ENCODE results near the gene CCBE1.

CCBE1 gene

DNA sequence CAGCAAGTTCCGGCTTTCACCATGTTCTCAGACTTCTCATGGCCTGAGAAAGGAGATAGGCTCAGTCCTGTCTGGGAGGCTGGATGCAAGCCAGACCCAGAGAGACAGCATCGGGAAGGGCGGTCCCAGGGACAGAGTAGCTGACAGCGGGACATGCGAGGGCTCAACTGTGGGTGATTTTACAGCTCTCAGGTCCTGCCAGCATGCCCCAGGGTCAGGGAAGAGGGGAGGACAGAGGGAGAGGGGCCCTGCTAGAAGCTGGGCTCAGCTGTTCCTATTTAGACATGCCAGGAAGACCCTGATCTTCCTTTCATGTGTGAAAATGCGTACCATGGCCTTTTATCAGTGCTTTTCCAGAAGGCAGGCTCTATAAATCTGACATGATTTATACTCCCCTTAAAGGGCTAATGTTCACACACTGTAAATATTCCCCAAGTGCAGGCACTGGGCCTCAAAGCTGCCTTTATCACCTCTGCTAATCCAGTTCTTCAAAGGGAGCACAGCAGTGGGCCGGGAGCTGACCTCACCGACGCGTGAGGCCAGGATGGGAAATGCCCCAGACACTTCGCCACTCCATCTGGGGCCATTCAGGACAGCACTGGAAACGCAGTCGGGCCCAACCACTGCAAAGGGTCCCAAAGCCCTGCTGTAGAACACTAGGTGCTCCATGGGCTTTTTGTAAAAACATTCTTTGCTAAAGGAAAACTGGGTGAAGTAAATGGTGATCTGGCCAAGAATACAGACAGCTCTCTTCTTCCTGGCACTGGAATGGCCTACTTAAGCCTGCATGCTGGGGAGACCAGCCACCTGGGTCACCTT, 242.1 kb downstream of the CCBE1 start:
- DNase-seq (ENCODE audit: low spot score), result no peak

DNA sequence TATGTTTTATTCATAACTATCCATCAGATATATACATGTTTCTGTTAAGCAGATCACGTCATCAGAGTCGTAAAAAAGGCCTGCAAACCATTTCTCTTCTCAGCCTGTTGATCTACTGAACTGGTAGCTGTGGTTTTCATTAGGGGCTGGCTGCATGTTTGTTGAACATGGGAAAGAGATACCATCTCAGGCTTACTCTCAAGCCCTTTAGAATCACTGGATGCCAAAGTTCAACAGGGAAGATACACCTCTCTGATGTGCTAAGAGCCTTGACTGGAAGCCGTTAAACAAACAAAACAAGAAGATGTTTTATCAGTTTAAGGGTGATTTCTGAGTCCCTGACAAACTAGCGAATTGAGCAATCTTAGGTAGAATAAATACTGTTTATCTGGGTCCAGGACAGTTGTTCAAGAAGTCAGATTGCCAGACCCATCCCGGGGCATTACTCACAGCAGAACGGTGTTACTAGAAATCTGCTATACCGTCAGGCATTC, 243.7 kb downstream of the CCBE1 start:
- DNase-seq (ENCODE audit: low spot score), result no peak

DNA sequence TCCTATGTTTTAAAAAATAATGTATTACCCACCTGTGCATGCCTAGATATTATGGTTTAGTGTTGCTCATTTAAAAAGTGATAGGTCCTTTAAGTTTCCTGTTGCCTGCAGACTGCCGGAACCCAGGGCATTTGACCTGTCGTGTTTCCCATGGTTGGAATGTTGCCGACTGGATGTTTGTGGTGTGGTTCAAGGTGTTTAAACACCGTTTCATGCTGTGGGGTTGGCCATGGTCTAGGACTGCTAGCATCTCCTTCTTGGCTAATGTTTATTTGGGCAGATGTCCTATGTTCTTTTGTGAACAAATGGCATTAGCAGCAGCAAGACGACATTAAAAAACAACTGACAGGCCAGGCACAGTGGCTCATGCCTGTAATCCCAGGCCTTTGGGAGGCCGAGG, 245.3 kb downstream of the CCBE1 start:
- no peak for DNase-seq (ENCODE audit: low spot score)

DNA sequence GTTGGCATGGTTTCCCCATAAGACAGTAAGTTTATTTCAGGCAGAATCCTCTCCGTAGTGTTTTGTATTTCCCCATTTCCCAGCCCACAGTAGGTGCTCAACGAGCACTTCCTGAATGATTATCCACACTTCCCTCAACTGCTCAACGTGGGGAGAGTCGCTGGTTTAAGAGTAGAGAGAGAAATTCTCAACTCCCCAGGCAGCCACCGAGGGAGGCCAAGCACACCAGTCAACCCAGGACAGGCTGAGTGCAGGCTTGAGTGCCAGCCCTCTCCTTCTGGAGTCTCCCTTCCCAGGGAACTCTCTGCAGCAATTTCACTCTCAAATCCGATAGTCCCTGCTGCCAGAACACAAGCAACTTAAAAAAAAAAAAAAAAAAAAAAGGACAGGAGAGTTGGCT, 246.2 kb downstream of the CCBE1 start:
- no peak for DNase-seq (ENCODE audit: low spot score)

DNA sequence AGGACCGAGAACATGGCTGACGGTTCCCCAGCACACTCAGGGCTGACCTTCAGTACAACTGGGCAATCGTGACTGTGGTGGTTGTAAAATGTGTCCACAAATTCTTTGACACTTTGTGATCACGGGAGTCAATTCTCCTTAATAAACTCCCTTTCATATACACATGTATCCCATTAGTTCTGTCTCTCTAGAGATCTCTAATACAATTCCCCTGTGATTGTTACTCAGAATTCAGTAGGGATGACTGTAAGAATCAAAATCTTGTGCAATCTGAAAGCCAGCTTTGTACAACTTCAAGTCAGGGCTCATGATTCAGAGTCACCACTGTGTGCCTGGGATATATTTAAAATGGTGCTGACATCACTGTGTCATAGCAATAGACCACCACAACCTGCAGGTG, 248.7 kb downstream of the CCBE1 start:
- DNase-seq (ENCODE audit: low spot score), result no peak

DNA sequence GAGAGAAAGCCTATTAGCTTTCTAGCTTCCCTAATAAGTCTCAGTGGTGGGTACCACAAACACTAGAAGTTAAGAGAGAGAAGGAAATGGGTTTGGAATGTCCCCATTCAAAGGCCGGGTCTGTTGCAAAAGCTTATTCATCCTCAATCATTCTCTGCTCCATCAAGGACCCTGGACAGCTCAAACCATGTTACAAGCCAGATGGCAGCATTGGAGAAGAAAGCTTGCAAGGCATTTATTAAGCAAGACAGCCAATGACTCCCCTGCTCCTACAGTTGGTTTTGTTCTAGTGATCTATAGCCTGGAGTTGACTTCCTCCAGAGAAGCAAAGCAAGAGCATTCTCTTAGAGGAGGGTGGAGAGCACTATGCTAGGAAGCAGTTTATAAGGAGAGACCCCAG, 251.2 kb downstream of the CCBE1 start:
- DNase-seq (ENCODE audit: low spot score), result no peak

DNA sequence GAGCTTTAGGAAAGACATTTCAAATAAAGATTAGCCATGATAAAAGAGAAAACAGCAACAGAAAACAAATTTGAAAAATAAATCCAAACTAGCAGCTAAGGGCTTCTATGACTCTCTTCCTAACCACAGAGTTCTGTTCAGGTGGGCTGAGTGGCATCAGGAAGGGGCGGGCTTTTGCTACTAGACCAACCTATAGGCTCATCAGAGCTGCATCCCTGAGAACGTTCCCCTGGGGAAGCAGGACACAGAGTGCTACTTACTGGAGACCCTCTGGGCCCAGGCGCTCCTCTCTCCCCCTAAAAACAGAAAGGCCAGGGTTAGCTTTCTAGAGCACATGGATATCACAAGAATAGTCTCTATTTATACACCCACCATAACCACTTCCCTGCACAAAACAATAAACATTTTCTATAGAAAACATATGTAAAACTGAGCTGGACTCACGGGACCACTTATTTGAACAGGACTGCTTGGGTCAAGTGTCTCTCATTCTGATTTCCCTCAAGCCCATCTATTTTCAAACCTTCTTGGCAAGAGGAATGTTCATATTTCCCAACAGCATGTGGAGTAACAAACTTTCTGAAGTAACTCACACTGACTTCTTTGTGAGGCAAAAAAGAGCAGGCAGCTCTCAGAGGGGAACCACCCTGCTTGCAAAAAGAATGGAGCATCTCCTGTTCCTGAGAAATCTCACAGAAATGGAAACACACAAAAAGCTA, 259.2 kb downstream of the CCBE1 start:
- DNase-seq (ENCODE audit: low spot score), result no peak

DNA sequence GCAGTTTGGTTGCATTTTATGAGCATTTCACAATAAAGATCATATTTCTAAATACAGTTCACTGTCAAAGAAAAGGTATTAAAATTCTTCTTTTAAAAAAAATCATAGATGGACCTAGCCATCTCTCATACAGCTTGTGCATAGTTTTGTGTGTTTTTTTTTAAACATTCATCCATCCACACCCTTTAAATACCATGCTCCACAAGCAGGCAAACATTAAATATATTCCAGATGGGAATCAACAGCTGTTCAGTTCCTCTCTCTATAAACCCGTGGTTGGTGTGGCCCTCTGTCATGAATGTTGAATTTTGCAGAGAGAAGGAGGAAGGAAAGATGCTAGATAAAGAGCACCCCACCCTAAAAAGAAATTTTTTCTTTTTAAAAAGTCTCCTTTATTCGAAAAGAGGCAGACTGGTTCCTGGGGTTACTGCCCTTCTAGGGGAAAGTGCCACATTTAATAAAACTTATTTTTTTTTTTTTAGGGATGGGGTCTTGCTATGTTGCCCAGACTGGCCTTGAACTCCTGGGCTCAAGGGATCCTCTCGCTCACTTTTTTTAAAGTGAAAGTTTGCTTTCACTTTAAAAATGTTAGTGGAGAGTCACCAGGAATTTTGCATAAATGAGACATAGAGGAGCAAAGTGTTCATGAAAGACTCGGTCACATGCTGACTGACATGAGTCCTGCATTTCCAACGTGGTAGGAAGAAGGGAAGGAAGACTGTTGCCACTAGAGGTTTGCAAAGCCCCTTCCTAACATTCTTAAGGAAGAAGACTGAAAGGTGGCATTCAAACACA, 264.2 kb downstream of the CCBE1 start:
- DNase-seq (ENCODE audit: low spot score), result no peak

DNA sequence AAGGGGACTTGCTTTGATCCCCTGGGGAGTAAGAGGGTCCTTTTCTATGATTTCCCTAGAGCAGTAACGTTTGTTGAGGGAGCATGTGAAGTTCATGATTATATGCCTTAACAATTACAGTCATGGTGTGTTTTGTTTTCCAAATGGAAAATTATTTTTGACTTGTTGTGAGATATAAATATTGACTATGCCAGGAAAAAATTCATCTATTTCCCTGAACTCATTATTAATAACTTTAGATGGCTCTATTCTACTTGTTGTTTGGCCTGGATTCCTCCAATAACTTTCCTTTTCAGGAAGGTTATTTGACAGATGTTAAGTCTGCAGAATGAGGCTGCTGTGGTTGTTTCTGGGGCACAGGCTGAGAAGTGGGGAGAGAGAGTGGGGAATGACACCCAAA, 266.1 kb downstream of the CCBE1 start:
- DNase-seq (ENCODE audit: low spot score), result no peak

DNA sequence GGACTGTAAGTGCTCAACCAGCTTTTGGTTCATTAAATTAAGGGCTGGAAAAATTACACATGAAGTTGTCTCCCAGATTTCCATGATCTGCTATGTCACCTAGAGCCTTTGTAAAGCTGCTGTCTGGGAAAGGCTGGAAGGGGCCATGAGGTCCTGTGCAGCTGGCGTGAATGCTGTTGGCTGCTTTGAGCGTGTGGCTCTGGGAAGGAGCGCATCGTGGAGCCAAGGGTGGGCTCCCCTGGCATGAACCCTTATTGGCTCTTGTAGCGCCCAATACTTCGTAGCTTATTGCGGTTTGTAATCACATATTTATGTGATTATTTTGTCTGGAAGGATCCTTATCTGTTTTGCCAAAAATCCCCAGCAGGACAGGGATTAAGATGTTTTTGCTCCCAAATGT, 267.6 kb downstream of the CCBE1 start:
- DNase-seq (ENCODE audit: low spot score), result no peak

DNA sequence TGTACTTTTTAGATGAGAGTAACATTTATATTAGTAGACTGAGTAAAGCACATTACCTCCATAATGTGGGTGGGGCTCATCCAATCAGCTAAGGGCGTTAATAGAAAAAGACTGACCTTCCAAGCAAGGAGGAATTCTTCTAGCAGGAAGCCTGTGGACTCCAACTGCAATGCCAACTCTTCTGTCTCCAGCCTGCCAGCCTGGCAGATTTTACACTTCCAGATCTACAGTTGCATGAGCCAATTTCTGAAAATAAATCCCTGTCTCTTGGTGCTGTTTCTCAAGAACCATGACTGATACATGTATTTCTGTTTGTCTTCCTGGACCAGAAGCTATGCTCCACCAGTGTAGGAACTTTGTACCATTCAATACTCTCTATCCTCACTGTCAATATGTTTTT, 269.2 kb downstream of the CCBE1 start:
- DNase-seq (ENCODE audit: low spot score), result no peak

DNA sequence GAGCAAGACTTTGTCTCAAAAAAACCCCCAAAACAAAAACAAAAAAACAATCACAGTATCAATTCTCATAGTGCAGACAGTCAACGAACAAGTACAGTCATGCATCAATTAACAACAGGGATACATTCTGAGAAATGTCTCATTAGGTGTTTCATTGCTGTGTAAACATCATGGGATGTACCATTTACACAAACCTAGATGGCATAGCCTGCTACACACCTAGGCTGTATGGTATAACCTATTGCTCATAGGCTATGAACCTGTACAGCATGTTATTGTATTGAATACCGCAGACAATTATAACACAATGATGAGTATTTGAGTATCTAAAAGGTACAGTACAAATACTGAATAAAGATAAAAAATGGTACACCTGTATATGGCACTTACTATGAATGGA, 270.4 kb downstream of the CCBE1 start:
- no peak for DNase-seq (ENCODE audit: low spot score)

DNA sequence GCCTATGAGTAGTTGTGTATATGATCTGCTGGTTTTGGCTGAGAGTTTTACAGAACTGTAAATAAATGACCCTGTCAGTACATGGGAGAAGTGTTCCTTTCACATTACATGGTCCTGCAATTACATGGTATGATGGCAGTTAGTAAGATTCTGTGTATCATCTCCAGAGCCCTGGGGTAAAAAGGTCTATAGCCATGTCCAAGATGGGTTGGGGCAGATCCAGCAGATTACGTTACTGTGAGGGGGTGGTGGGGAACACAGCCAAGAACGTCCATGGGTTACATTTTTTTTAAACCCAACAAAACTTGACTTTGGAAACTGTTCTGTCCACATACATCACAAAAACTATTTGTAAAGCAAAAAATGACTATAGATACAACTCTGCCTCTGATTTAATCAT, 274.0 kb downstream of the CCBE1 start:
- no peak for DNase-seq (ENCODE audit: low spot score)

DNA sequence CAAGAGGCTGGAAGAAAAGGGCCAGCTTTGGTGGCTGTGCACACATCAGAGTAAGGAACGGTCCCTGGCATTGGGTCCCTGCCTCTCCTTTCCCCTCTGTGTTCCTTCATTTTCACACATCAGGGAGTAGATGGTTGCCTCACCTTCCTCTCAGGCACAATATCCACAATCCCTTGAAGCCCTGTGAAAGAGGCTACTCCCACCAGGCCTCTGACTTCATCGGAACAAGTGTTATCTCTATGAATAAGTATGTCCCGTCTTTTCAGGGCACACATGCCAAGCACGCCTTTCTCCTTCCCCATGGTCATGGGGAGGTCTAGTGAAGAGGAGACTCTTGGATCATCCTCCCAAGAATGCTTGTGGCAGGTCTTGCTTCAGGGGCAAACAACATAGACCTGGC, 277.0 kb downstream of the CCBE1 start:
- DNase-seq (ENCODE audit: low spot score), result no peak

DNA sequence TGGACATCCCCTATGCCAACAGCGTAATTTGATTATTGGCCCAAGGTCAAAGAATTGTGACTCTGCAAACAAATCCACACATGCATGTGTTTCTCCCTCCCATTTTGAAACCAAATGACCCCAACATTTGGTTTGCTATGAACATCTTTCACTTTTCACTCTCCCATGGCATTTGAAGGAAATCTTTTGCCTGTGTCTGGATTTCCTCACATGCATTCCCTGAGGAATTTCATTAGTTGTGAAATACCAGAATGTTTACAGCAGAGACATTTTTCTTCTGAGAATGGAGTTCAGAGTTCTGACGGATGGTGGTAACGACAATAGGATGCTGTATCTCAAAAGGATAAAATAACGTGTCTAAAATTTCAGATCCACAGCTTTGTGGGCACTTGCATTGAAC, 277.8 kb downstream of the CCBE1 start:
- DNase-seq (ENCODE audit: low spot score), result no peak

DNA sequence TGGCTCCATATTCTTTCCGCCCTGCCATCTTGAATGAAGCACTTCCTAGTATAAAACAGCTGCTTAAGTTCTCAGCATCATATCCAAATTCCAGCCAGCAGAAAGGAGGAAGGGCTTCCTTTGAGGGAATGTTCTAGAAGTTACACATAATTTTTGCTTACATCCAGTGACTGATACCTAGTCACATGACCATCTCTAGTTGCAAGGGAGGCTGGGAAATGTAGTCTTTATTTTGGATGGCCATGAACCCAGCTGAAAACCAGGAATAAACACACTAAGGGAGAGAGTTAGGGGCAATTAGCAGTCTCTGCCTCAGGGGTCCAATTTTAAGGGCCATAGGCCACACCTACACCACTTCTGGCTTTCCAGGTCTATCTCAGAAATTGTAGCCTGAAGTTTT, 280.4 kb downstream of the CCBE1 start:
- DNase-seq (ENCODE audit: low spot score), result no peak

DNA sequence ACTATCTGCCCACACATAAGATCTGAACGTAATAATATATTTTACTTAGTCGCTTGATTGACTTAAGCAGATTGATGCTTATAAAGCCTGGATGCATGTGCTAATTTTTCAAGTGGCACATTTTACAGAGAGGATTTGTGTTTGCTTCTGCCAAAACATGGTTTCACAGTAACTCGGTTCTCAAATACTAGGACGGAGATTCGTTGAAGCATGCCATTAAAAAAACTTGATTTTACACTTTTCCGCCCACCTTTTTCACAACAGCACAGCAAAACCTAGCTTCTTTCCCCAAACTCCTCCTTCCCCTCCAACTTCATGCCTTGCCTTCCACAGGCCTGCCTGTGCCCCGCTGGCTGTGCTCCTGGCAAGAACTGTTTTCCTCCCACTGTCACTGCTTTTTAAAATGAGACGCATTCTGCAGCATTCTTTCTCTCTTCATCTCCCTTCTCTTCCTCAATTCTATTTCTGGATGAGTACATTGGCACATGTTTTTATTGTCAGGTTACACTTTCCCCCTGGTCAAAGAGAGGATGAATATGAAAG, 283.0 kb downstream of the CCBE1 start:
- no peak for DNase-seq (ENCODE audit: low spot score)

DNA sequence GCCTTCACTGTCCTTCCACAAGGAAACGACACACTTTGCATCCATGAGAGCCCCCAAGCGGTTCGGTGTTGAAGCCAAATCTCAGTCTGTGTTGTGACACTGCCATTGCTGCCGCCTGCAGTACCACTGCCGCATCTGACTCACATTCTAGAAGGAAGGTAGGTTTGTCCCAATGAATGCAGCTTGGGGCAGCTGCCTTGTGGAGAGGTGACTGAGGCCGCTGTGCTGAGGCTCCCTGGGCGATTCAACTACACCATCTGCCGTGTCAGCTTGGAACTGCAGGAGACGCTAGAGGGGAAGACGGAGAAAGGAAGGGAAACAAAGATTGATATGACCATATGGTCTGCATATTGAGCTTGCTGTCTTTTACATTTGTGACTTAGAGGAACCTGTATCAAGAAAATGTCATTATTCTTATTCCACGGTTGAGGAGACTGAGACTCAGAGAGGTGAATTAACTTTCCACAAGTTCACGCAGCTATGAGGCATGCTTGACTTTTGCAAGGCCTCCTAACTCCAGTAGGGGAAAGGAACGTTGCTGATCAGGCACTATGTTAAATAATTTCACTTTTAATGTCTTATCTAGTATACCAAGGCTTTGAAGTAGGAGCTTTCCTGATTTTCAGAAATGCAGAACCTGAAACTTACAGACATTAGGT, 294.7 kb downstream of the CCBE1 start:
- DNase-seq (ENCODE audit: low spot score), result peak; percentile 70

DNA sequence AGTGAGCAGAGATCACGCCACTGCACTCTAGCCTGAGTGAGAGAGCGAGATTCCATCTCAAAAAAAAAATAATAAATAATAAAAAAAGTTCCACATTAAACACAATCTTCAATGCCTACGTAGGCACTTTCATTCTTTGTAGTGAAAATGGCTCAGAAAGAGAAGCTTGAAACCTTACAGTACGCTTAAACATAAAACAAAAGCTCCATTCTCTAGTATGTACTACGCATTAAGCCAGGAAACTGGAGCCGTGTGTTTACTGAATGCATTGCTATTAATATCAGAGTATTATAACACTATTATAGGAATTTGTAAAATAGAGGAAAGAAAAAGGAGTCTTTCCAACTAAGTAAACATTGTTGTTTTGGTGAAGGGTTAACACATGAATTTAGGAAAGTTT, 296.8 kb downstream of the CCBE1 start:
- no peak for DNase-seq (ENCODE audit: low spot score)

DNA sequence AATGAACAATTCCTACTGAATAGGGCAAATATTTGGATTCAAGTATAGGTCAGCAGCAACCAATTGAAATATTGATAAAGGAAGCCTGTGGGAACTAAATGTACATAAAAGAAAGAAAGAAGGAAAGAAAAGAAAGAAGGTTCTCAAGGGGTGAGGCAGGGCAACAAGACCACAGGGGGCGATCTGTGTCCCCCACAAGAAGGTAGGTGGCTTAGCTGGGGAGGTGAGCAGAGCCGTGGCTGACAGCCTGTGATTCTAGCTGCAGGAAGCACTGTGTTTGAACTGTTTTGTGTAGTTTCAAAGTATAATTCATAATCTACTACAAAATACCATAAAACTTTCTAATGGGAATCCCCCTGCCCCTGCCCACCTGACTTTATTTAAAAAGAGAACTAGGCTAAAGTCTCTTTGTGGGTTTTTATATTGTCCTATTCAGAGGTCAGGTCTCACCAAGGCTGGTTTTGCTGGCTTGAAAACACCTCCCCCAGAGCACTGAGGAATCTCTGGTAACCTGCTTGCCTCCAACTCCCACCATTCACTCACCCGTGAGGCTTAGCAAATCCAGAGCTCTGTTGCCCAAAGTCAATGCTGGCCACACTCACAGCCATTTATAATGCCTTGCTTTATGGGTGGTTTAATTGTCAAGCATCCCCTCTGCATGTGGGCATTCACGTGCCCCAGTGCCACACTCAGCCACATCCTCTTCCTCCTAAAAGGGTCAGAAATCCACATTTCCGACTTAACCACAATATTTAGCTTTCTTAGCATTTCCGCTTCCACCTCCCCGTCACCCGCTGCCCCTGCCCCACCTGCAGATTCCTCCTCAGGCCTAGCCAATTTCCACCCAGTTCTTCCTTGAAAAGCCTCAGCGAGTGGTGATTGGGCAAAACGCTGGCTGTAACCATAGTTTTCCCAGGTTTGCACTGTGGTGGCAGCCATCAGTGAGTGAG, 301.7 kb downstream of the CCBE1 start:
- no peak for DNase-seq (ENCODE audit: low spot score)

DNA sequence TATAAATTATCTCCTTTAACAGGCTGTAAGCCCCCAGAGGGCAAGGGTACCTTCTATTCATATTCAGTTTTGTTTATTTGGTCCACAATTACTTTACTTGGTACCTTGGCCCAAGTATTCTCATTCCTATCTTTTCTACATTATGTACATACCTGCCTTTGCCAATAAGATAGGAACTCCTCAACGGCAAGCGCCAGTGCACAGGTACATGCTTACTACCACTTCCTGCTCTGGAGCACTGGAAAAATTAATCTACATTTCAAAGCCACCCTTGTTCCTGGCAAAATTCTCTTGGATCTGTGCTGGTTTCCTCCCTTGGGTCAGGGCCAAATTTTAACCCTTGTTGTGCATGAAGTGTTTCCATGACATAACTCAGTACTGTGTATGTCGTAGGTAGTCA, 303.8 kb downstream of the CCBE1 start:
- no peak for DNase-seq (ENCODE audit: low spot score)
